Head of caudate nucleus (tissue), 42 donors: ENCODE results near the gene KISS1.

Source experiments
- DNase-seq, 42 donors: peaks; one replicate each; pipeline versions ENCODE4 v3.0.0 to v3.0.0-alpha.2; 2020 to 2021; ENCODE audit warnings: mixed read lengths in 7 of 42
- intact Hi-C: fragments of 100-400 bp; cut with DNase I; formaldehyde crosslinking; loops from one replicate; pipeline ENCODE4 v1.15.0; 2022

The KISS1 gene

GRCh38 chr1:204149107-204149506 lies 47.2 kb downstream of the KISS1 start:
- intact Hi-C loops: no loop called here
- DNase-seq: no peak

GRCh38 chr1:204147406-204148383 lies 48.6 kb downstream of the KISS1 start:
- DNase-seq: peak in 12 of 42 donors; percentile 36 to 63 (median 54)
- intact Hi-C loops: no loop called here

GRCh38 chr1:204146965-204147364 lies 49.3 kb downstream of the KISS1 start:
- intact Hi-C loops: no loop called here
- no peak for DNase-seq

GRCh38 chr1:204146309-204146708 lies 50.0 kb downstream of the KISS1 start:
- intact Hi-C loops: no loop called here
- DNase-seq: no peak

- intact Hi-C loops: no loop called here
Observed at GRCh38 chr1:204145033-204145504, 51.2 kb downstream of the KISS1 start.

GRCh38 chr1:204143276-204144041 lies 52.8 kb downstream of the KISS1 start:
- no peak for DNase-seq
- intact Hi-C loops: no loop called here

More at GRCh38 chr1:204145033-204145504, 51.2 kb downstream of the KISS1 start:
- no peak for DNase-seq

- DNase-seq: no peak
- intact Hi-C loops: no loop called here
Observed at GRCh38 chr1:204142032-204142974, 54.0 kb downstream of the KISS1 start.

GRCh38 chr1:204141131-204141530 lies 55.2 kb downstream of the KISS1 start:
- no peak for DNase-seq
- intact Hi-C loops: no loop called here
